HG03280 (cell line): ENCODE results near the gene TM9SF2.
A peak's percentile ranks its signal among the peaks of the same experiment; 100 is the strongest.
"Not testable (repeated sequence)": the region's sequence is repeated elsewhere in the genome, so short reads cannot be mapped to it uniquely, and the experiment has no call there.

Source experiments
- ATAC-seq: cut with Tn5 transposase; IDR thresholded peaks from one replicate; pipeline ENCODE4 v1.9.1; 2021; ENCODE audit warnings: mild to moderate bottlenecking, moderate library complexity; ENCODE audit not compliant: unreplicated experiment

TM9SF2 gene

DNA sequence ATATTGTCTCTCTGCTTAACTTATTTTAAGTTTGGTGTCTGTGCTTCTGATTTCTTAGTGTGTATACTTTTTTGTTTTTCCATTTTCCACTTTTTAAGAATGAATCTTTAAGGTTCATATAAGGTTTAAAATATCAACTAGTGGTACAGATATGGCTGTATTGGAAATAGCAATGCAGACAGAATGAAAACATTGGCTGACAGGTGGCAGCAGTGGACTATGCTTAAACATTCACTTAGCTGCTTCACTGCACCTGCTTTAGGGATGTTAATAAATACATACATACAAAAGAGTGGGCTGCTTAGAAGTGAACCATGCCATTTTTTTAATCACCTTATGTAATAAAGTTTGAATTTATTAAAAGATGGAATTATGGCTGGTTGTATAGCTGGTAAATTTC lies 27.3 kb downstream of the TM9SF2 start:
- ATAC-seq: peak; percentile 58

DNA sequence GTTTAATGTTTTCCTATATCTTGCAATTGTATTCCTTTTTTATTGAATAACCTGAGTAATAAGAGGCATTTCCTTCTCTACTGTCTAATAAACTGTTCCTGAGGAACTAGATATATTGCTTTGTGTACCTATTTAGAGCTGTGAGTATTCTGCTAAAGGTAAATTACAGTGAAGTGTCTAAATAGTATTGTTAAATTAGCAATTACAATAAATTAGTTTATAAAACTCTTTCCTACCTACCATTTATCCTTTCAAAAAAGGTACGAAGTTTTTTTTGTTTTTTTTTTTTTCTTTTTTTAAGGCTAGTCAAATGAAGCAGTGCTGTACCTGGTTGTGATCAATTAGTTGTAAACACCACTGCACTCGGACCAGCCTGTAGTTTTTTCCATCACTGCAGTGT lies 34.8 kb downstream of the TM9SF2 start:
- ATAC-seq: no peak

DNA sequence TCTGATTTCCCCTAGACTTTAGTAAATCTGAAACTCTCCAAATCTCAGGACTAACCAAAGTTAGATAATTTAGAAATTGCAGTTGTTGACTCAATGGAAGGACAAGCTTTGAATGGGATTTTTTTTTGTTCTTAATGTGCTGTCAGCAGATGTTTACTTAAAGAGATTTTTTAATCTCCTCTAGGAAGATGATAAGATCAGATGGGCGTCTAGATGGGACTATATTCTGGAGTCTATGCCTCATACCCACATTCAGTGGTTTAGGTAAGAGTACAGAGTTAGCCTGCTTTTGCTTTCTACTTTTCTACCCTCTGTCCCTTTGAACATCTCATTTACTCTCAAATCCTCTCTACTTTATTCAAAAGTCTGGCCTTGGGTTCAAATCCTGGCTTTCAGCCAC lies 39.3 kb downstream of the TM9SF2 start:
- ATAC-seq: no peak

DNA sequence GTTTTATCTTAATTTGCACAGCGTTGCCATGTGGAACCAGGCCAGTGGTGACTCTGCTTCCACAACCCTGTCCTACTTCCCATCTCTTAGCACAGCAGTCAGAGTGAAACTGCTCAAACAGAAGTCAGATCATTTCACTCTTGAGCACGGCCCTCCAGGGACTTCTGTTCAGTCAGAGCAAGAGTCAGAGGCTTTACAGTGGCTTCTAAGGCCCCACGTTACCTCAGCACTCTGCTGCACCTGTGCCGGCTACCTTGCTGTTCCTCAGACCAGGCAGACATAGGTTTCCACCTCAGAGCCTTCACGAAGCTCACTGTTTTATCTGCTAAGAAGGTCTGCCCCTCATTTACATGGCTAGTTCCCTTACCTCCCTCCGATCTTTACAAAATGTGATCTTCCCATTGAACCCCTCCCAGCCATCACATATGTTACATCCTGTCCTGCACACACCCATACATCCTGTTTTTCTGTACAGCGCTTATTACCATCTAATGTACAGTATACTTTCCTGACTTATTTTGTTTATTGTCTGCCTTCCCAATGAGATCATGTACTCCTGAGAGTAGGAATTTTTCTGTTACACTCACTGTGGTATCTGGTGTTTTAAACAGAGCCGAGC lies 41.6 kb downstream of the TM9SF2 start:
- ATAC-seq: peak; percentile 100

DNA sequence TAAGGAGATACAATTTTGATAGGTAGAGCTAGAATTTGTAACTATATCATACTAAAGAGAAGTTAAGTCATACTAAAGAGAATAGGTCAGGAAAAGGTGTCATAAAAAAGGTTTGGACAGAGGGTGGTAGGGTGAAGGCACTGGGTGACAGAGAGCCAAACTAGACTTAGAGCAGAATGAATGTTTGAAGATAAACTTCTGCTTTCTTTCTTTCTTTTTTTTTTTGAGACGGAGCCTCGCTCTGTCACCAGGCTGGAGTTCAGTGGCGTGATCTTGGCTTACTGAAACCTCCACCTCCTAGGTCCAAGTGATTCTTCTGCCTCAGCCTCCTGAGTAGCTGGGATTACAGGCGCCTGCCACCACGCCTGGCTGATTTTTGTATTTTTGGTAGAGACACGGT lies 44.1 kb downstream of the TM9SF2 start:
- no peak for ATAC-seq

DNA sequence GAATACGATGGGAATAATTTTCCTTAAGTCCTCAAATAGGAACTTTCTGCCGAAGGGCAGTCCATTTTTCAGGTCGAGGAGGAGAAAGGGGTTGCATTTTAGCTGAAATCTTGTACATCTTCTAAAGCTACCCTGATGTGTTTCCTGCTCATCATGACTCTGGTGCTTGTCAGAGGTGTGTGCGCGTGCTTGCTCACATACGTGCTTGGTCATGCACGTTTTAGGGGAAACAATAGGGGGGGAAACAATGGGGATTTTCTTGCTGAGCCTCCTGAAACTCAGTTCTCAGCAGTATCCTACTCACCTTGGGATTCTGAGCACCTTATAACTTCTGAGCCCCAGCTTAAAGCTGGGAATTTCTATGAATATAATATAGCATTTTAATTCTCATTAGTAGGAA lies 44.7 kb downstream of the TM9SF2 start:
- ATAC-seq: no peak

DNA sequence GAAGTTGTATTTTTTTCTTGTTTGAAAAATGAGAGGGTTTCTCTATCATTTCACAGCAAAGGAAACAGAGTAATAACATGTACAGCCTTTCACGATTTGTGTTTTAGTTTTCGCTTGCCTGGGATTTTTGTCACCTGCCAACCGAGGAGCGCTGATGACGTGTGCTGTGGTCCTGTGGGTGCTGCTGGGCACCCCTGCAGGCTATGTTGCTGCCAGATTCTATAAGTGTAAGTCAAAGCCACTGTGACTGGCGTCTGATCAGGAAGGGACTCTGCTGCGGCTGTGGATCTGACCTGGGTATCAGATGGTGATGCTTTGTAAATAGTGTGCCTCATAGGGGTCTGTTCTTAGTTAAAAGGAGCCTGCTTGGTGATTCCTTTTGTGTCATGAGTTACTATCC lies 45.6 kb downstream of the TM9SF2 start:
- no peak for ATAC-seq

DNA sequence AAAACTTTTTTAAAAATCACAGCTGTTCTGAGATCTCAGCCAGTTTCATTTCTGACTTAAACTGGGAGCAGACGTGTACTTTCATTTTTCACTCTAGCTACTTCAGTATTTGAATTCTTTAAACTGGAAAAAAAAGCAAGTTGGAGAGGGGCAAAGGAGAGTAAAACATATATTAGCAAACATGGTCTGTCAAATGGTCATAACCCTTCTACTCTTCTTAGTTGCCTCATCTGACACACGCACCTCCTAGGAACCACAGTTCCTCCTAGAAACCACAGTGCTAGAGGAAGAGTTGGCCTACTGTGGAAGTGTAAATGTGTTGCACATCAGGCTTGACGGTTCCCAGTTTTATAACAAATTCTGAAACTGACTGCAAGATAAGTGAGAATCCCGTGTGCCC lies 47.2 kb downstream of the TM9SF2 start:
- peak; percentile 63 for ATAC-seq

DNA sequence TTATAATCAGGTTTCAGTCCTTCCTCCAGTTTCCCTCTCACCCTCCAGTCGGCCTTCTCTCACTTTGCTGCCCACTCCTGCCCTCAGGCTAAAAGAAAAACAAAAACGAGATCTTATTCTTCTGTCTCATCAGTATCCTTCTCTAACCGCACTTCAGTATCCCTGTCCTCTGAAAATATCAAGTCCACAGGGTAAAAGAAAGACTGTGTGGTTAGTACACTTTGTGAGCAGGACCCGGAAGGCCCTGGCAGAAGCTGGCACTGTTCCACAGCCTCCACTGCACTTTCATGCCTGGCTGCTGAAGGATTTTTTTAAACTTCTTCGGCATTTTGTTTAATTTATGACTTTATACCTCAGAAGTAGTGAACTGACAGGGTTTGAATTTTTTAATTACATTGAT lies 51.8 kb downstream of the TM9SF2 start:
- ATAC-seq: no peak

DNA sequence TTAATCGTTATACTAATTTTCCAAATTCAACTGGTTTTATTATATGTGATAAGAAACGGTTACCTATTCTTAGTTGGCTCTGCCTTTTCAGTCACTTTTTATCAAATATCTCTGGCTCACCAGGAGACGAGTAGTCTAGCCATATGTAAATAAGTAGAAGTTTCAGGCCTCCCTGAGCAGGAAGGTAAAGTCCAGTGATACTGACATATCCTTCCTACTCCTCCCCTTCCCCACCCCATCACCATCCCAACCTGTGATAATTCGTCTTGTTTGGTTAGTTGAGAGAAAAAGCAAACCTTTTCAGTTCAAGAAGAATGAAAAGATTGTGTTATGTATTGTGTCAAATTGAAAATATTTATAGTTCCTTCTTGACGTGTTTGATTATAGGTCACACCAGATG lies 53.9 kb downstream of the TM9SF2 start:
- no peak for ATAC-seq

DNA sequence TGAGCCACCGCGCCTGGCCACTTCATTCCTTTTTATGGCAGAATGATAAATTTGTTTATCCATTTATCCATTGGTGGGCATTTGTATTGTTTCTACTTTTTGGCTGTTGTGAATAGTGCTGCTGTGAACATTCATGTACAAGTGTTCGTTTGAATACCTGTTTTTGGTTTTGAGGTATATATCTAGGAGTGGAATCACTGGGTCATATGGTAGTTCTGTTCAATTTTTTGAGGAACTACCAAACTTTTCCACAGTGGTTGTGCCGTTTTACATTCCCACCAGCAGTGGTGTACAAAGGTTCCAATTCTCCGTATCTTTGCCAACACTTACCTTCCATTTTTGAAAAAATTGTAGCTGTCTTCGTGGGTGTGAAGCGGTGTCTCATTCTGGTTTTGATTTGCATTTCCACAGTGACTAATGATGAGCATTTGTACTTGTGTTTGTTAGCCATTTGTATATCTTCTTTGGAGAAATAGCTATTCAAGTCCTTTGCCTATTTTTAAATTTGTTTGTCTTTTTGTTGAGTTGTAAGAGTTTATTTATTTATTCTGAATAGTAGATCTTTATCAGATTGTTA lies 55.7 kb downstream of the TM9SF2 start:
- ATAC-seq: no peak

DNA sequence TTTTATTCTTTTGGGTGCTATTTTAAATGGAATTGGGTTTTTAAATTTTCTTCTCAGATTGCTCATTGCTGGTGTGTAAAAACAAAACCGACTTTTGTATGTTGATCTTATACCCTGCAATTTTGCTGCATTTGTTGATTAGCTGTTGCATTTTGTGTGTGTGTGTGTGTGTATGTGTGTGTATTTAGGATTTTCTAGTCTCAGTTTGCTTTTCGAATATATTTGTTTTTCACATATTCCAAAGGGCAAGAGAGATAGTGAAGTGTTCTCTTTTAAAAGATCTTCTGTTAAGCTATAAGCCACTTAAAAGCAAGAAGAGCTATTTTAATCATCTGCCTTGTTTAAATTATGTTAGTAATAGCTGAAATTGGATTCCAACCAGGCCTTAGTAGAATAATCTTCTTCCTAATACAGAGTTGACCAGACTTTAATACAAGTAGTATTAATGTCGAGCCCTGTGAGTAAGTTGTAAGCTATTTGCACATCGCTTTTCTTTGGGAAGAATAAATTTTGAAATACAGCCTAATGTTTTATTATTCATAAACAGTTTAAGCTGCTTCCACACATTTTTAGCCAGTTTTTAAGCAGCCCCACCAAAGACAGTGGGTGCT lies 57.4 kb downstream of the TM9SF2 start:
- no peak for ATAC-seq

DNA sequence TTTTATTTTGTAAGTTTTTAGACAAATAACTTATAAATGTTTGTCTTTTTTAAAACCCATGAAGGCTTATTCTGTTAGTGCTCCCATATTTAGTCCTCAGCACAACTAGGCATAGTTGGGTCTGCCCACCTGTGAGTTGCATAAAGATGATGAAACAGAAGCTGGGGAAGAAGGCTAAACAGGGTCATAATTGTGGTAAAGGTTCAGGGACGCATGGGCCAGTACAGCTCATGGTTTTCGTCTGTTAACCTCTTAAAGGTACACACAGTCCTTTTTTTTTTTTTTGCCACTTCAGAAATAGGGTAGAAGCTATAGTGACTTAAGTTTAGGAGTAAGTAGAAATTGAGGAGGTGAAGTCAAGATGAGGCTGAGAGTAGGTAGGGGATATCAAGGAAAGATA lies 58.3 kb downstream of the TM9SF2 start:
- ATAC-seq: no peak

DNA sequence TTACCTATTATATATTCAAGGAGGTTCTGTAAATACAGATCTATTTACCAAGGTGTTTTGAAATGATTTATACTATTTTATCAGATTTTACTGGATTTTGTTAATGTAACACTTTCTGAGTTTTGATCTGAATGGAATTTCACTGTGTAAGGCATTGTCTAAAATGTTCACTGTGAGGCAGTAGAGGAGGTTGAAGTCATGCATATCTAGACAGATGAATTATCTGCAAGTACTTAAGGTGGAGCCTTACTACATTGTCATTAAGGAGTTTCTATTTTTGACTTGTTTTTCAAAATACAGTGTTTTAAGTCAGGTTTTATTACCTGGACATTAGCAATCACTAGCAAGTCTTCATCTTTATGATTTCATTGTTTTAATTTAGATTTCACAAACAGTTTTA lies 62.1 kb downstream of the TM9SF2 start:
- no peak for ATAC-seq

DNA sequence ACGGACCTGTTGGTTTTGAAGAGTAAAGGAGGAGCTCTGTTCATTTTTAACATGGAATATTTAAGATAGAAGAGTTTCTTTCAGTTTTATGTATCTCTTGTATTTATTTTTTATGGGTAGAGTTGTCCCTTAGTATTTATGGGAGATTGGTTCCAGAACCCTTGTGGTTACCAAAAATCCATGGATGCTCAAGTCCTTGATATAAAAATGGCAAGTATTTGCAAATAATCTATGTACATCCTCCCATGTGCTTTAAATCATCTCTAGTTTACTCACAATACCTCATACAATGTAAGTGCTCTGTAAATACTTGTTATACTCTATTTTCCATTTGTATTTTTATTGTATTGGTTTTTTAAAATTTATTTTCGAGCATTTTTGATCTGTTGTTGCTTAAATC lies 63.1 kb downstream of the TM9SF2 start:
- no peak for ATAC-seq

DNA sequence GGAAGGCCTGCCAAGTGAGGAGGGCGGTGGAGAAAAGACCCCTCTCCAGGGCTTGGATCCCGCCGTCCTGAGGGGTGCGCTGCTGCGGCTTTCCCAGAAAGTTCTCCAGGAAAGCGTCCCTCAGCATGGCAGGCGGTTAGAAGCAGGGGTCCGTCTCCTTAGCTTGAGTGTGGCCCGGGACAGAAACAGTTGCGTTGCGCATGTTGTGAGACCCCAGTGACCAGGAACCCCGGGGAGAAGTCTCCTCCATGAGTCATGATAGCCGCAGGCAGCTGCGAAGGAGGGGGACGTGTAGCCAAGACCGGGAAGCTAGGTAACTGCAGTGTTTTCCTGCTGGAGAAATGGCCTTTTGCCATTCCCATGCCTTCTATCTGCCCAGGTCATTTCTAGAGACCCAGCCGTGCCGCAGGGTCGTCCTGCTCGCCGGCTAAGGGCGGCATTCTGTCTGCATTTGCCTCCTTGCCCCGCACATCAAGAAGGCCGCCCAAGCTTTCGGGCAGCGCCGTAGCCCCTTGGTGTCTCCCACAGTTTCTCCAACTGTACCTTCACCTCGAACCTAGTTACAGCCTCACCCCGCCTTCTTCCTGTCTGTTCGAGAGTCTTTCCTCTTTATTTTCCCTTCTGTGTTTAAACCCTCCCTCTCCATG lies 64.3 kb downstream of the TM9SF2 start:
- ATAC-seq: no peak

DNA sequence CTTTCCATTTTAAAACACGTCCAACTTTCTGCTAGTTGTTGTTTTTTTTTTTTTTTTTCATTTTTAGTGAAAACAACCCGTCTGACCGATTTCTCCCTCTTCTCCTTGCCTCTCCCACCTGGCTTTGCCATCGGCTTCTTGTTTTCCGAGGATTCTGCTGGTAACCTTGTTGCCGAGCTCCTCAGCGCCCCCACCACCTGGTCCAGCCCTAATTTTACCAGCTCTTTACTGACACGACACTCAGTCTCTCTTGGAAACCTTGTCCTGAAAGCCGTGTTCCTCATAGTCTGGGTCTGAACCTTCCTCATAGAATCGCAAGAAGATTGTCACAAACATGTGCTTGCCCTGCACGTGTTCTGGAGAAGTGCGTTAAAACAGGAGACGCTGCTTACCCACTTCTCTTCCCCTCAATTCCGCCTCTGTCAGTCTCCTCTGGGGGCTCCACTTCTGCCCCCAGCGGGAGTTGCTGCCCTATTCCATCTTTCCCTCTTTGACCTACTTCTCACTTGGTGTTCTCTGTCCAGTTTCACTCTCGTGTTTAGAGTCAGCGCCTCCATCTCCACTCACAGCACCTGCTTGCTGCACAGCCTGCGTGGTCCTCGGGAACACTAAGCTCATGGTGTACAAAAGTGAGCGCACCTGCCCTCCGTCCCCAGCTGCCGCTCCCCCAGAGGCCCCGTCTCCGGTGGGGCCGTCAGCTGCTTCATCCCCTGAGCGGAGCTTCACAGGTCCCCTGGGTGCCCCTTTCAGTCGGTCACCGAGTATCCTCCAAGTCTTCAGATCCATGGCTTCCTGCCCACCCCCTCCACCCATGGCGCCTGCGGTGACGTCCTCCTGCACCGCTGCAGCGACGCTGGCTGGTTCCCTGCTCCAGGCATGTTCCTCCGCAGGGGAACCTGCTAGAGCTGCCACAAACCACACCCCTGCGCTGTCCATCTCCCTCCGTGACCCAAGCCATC lies 65.1 kb downstream of the TM9SF2 start:
- no peak for ATAC-seq

DNA sequence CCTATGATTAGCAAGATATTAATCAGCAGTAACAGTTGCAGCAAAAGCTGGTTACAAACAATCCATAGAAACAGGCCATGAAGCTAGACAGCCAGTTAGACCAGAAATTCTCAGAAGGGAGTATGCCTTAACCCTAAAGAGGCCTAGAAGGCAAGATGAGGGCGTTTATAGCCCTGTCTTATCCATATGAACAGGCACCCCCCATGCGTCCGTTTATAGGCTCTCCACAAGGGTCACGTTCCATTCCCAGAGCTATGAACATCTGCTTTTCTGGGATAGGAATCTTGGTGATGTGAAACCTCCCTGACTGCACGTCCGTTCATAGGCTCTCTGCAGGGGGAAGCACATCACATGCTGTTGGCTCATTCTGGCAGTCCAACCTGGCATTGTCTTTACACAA lies 67.6 kb downstream of the TM9SF2 start:
- ATAC-seq: not testable (repeated sequence)

DNA sequence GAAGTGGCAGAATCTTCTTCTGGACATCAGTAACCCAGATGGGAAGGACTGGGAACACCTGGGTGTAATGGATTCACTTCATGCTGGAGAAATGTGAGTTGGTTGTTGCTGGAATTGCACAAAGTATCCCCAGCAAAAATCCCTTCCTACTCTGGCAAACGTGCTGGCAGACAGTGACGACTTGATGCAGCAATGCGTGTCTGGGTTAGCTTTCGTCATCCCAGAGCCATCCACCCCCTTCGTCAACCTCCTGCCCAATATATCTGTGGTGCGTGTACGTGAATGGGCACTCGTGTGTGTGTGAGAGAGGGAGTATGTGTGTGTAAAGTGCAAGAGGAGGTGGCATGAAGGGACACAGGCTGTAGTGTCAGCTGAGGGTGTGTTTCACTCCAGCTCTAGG lies 70.9 kb downstream of the TM9SF2 start:
- ATAC-seq: no peak

DNA sequence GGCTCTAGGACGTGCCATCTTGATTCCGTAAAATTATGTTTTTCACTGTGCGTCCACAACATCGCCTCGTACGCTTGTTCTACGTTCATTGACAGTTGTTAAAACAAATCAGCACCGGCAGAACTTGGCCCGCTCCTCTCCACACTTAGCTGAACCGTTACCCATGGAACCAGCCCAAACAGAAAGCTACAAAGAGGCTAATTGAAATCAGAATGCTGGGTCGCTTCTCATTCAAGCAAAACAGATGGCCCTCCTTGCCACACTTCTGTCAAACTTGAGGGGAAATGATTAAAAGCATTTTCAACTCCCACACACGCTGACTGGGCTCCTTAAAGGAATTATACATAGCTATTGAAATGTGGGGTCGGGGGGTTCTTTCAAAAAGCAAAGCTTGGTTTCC lies 71.6 kb downstream of the TM9SF2 start:
- no peak for ATAC-seq
